ENCODE measurements around the gene CLDN2. TPM values are rescaled to one million over a fixed set of nuclear protein-coding genes. Genes with fewer than 3 reads are reported as not detected.

Gene CLDN2
- total and polyA plus RNA-seq, 2 donors from 2014 or later, result 74.1 to 140 TPM

DNA sequence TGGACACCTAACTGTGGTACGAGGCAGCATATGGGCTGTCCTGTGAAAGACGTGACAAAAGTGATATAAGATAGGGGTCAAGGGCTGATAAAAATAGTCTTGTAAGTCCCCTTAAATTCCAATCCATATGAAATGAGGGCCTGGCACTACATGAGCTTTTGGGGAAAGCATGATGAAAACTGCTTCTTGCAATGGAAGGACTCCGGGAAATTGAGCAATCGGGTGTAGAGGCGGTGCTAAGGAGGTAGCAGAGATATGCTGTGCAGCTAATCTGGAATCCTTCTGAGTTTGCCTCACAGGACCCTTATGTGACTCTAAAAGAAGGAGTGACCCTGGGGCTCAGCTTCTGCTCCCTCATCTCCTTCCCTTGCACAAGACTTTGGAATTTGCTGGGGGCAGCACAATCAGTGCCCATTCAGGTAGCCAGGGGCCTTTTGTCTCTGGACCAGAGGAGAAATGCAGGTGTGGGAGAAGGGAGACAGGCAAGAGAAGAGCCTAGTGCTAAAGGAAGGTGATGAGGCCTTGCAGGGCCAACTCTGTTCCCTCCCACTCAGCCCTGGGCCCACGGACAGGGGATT lies 12.8 kb downstream of the CLDN2 start:
- Histone ChIP-seq H3K9ac (ENCODE audit: low read length in 3 of 3) (no peak overlapping the region), H3K27ac (ENCODE audit: low read depth in 2 of 2, low read length in 2 of 2) (peak overlapping the region; percentile 58 to 65), H3K9me3 (ENCODE audit: control insufficient read depth in 2 of 3, insufficient read depth in 1 of 3, low read length in 3 of 3) (no peaks in the 10 kb centered on the region), H3K4me3 (ENCODE audit: low read length in 3 of 3) (peak overlapping the region in 2 of 3 donors; percentile 18 to 73), H3K4me1 (ENCODE audit: control insufficient read depth in 2 of 3, insufficient read depth in 2 of 3, low read depth in 1 of 3, low read length in 3 of 3) (peaks cover 0 to 2% (median 0%) of the 10 kb centered on the region in 3 donors), H3K27me3 (ENCODE audit: control insufficient read depth, insufficient read depth, low read length) (no peaks in the 10 kb centered on the region), H3K36me3 (ENCODE audit: control insufficient read depth in 2 of 3, insufficient read depth in 3 of 3, low read length in 3 of 3) (peaks cover 0 to 4% (median 0%) of the 10 kb centered on the region in 3 donors)
- no peak for FAIRE-seq
- no peak for DNase-seq
- TF ChIP-seq, protein P1, sequence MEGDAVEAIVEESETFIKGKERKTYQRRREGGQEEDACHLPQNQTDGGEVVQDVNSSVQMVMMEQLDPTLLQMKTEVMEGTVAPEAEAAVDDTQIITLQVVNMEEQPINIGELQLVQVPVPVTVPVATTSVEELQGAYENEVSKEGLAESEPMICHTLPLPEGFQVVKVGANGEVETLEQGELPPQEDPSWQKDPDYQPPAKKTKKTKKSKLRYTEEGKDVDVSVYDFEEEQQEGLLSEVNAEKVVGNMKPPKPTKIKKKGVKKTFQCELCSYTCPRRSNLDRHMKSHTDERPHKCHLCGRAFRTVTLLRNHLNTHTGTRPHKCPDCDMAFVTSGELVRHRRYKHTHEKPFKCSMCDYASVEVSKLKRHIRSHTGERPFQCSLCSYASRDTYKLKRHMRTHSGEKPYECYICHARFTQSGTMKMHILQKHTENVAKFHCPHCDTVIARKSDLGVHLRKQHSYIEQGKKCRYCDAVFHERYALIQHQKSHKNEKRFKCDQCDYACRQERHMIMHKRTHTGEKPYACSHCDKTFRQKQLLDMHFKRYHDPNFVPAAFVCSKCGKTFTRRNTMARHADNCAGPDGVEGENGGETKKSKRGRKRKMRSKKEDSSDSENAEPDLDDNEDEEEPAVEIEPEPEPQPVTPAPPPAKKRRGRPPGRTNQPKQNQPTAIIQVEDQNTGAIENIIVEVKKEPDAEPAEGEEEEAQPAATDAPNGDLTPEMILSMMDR (IDR thresholded peaks at IDR 0.05; ENCODE audit: borderline replicate concordance, extremely low read depth, insufficient read depth), result no peak
- intact Hi-C loops (cut with DNase I), result no loop called here

DNA sequence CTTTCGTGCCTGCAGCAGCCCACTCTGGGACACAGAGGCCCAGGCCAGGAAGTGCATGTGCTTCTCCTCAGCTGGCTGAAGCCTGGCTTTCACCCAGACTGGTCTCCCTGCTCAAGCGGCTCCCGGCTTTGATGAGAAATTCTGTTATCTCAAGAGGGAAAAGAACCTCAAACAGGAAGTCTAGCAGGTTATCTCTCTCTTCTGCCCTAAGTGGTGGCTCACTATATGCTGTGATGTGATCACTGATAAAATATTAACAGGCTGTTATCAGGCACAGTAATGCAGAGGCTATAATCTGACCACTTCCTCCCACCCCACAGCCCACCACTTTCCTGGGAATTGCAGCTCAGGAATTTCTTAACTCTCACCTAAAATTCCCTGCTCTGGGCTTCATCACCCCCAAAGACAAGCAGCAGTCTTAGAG lies 13.3 kb downstream of the CLDN2 start:
- Histone ChIP-seq H3K27me3 (ENCODE audit: control insufficient read depth, insufficient read depth, low read length) (no peaks in the 10 kb centered on the region), H3K4me3 (ENCODE audit: low read length in 3 of 3) (peak overlapping the region in 1 of 3 donors; percentile 25), H3K9me3 (ENCODE audit: control insufficient read depth in 2 of 3, insufficient read depth in 1 of 3, low read length in 3 of 3) (no peaks in the 10 kb centered on the region), H3K27ac (ENCODE audit: low read depth in 2 of 2, low read length in 2 of 2) (peak overlapping the region; percentile 57 to 65), H3K4me1 (ENCODE audit: control insufficient read depth in 2 of 3, insufficient read depth in 2 of 3, low read depth in 1 of 3, low read length in 3 of 3) (peaks cover 0 to 2% (median 0%) of the 10 kb centered on the region in 3 donors), H3K36me3 (ENCODE audit: control insufficient read depth in 2 of 3, insufficient read depth in 3 of 3, low read length in 3 of 3) (peaks cover 0 to 4% (median 0%) of the 10 kb centered on the region in 3 donors), H3K9ac (ENCODE audit: low read length in 3 of 3) (no peak overlapping the region)
- FAIRE-seq (no peak), DNase-seq (no peak)
- TF ChIP-seq, protein P1 (IDR thresholded peaks at IDR 0.05; ENCODE audit: borderline replicate concordance, extremely low read depth, insufficient read depth), result no peak
- intact Hi-C loops (cut with DNase I), result no loop called here

DNA sequence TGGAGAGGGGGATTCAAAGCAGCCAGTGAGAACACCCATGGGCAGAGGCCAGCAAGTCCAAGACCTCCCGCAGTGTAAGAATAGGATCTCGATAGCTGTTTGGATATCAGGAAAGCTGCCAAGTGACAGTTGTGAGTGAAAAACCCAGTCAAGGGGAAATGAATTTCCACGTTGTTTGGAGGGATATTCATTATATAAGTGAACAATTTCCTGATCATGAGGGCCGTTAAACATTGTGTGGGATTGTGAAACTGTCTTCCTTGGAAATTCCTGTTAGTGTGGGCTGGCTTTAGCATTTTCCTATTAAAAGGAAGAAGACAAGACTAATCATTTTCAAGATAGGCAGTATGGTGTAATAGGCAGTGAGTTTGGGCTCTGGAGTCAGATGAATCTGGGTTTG lies 15.0 kb downstream of the CLDN2 start:
- no peaks in the 10 kb centered on the region for H3K27me3 ChIP-seq (ENCODE audit: control insufficient read depth, insufficient read depth, low read length)
- no peaks in the 10 kb centered on the region for H3K9me3 ChIP-seq (ENCODE audit: control insufficient read depth in 2 of 3, insufficient read depth in 1 of 3, low read length in 3 of 3)
- H3K36me3 ChIP-seq (ENCODE audit: control insufficient read depth in 2 of 3, insufficient read depth in 3 of 3, low read length in 3 of 3), result peaks cover 0 to 2% (median 0%) of the 10 kb centered on the region in 3 donors
- TF ChIP-seq, protein P1 (IDR thresholded peaks at IDR 0.05; ENCODE audit: borderline replicate concordance, extremely low read depth, insufficient read depth), result no peak
- FAIRE-seq (peak; percentile 8), DNase-seq (peak in 1 of 5 donors; percentile 19)
- no peak overlapping the region for H3K4me3 ChIP-seq (ENCODE audit: low read length in 3 of 3)
- no peak overlapping the region for H3K9ac ChIP-seq (ENCODE audit: low read length in 3 of 3)
- H3K27ac ChIP-seq (ENCODE audit: low read depth in 2 of 2, low read length in 2 of 2), result peak overlapping the region in 1 of 2 donors; percentile 28
- intact Hi-C loops (cut with DNase I), result no loop called here
- peaks cover 0 to 2% (median 0%) of the 10 kb centered on the region in 3 donors for H3K4me1 ChIP-seq (ENCODE audit: control insufficient read depth in 2 of 3, insufficient read depth in 2 of 3, low read depth in 1 of 3, low read length in 3 of 3)
